ENCODE results near the gene STON1.
"Not testable (repeated sequence)": the region's sequence is repeated elsewhere in the genome, so short reads cannot be mapped to it uniquely, and the experiment has no call there.

The STON1 gene

DNA sequence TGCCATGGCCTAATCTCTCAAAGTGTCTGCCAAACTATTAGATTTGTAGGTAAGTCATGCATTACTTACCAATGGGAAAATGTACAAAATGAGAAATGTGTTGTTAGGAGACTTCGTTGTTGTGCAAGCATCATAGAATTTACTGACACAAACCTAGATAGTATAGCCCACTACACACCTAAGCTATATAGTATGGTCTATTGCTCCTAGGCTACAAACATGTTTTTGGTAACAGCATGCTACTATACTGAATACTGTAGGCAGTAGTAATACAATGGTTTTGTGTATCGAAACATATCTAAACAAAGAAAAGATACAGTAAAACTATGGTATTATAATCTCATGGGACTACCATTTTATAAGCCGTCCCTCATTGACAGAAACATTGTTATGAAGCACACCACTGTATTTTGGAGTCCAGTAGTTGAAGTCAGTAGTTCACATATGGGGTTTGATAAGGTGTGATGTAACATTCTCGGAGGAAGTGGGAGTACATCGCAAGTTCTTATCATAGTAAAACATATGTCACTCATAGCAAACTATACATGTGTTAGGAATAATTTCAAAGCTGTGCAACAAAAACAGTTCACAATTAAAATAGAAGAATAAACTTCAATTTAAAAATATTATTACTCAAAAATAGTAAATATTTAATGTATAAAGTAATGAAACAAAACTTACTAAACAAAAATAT lies 75.7 kb downstream of the STON1 start:
- no peaks in the 10 kb centered on the region for H3K79me2 ChIP-seq (ENCODE audit: low read length)
- H3K4me2 ChIP-seq (ENCODE audit: low read depth, low read length), result no peak overlapping the region
- no peak overlapping the region for H2AFZ ChIP-seq (ENCODE audit: low read length)
- no peaks in the 10 kb centered on the region for H3K36me3 ChIP-seq (replicated peaks; ENCODE audit: insufficient read depth, low read length)
- H3K9me3 ChIP-seq (replicated peaks; ENCODE audit: insufficient read depth, low read length), result no peaks in the 10 kb centered on the region
- no peak overlapping the region for H3K4me3 ChIP-seq (ENCODE audit: low read length)
- H3K4me1 ChIP-seq (ENCODE audit: low read length), result no peaks in the 10 kb centered on the region
- H4K20me1 ChIP-seq (ENCODE audit: insufficient read depth, low read length), result no peaks in the 10 kb centered on the region
- H3K27ac ChIP-seq (ENCODE audit: low read length), result no peak overlapping the region
- no peaks in the 10 kb centered on the region for H3K27me3 ChIP-seq (replicated peaks; ENCODE audit: insufficient read depth, low read length)
- no peak overlapping the region for H3K9ac ChIP-seq (ENCODE audit: low read length)
- TF ChIP-seq EZH2 (optimal IDR thresholded peaks at IDR 0.05; ENCODE audit: low read depth, low read length), result no peak
- TF ChIP-seq, protein P1, sequence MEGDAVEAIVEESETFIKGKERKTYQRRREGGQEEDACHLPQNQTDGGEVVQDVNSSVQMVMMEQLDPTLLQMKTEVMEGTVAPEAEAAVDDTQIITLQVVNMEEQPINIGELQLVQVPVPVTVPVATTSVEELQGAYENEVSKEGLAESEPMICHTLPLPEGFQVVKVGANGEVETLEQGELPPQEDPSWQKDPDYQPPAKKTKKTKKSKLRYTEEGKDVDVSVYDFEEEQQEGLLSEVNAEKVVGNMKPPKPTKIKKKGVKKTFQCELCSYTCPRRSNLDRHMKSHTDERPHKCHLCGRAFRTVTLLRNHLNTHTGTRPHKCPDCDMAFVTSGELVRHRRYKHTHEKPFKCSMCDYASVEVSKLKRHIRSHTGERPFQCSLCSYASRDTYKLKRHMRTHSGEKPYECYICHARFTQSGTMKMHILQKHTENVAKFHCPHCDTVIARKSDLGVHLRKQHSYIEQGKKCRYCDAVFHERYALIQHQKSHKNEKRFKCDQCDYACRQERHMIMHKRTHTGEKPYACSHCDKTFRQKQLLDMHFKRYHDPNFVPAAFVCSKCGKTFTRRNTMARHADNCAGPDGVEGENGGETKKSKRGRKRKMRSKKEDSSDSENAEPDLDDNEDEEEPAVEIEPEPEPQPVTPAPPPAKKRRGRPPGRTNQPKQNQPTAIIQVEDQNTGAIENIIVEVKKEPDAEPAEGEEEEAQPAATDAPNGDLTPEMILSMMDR (IDR thresholded peaks at IDR 0.05; ENCODE audit: low read length), result no peak
- no peak for TF ChIP-seq EZH2phosphoT487 (IDR thresholded peaks at IDR 0.05; ENCODE audit: low read length)
- no peak for DNase-seq
- no peaks in the 10 kb centered on the region for H3F3A ChIP-seq (ENCODE audit: insufficient read depth, low read length)
- no peaks in the 10 kb centered on the region for H3K9me2 ChIP-seq (replicated peaks; ENCODE audit: insufficient read depth, low read length)

DNA sequence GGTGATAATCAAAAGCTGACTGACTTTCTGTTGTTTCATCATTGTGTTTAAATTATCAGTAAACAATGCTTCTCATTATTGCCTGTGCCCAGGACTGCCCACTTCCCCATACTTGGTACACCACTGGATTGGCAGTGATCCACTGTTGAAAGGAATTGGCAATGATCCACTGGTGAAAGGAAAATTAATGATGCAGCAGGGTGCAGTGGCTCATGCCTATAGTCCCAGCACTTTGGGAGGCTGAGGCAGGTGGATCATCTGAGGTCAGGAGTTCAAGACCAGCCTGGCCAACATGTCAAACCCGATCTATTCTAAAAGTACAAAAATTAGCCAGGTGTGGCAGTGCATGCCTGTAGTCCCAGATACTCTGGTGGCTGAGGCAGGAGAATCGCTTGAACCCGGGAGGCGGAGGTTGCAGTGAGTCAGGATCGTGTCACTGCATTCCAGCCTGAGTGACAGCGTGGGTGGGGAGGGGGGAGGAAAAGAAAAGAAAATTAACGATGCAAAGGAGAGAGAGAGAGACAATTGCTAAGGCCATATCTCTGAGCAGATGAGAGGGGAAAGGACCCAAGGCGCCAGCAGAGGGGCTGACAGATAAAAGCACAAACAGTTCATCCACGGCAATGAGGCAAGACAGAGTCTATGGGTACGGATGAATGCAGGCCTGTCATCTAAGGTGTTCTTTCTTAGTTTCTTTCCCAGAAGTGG lies 77.5 kb downstream of the STON1 start:
- no peaks in the 10 kb centered on the region for H3K36me3 ChIP-seq (replicated peaks; ENCODE audit: insufficient read depth, low read length)
- H3K4me3 ChIP-seq (ENCODE audit: low read length), result no peak overlapping the region
- H3K27me3 ChIP-seq (replicated peaks; ENCODE audit: insufficient read depth, low read length), result no peaks in the 10 kb centered on the region
- H3F3A ChIP-seq (ENCODE audit: insufficient read depth, low read length), result no peaks in the 10 kb centered on the region
- no peak overlapping the region for H2AFZ ChIP-seq (ENCODE audit: low read length)
- no peak overlapping the region for H3K4me2 ChIP-seq (ENCODE audit: low read depth, low read length)
- H3K27ac ChIP-seq (ENCODE audit: low read length), result no peak overlapping the region
- TF ChIP-seq EZH2 (optimal IDR thresholded peaks at IDR 0.05; ENCODE audit: low read depth, low read length), result no peak
- TF ChIP-seq, protein P1 (IDR thresholded peaks at IDR 0.05; ENCODE audit: low read length), result no peak
- no peak for TF ChIP-seq EZH2phosphoT487 (IDR thresholded peaks at IDR 0.05; ENCODE audit: low read length)
- H3K79me2 ChIP-seq (ENCODE audit: low read length), result no peaks in the 10 kb centered on the region
- no peaks in the 10 kb centered on the region for H3K9me2 ChIP-seq (replicated peaks; ENCODE audit: insufficient read depth, low read length)
- no peaks in the 10 kb centered on the region for H3K9me3 ChIP-seq (replicated peaks; ENCODE audit: insufficient read depth, low read length)
- no peak for DNase-seq
- no peaks in the 10 kb centered on the region for H4K20me1 ChIP-seq (ENCODE audit: insufficient read depth, low read length)
- no peak overlapping the region for H3K9ac ChIP-seq (ENCODE audit: low read length)
- no peaks in the 10 kb centered on the region for H3K4me1 ChIP-seq (ENCODE audit: low read length)

DNA sequence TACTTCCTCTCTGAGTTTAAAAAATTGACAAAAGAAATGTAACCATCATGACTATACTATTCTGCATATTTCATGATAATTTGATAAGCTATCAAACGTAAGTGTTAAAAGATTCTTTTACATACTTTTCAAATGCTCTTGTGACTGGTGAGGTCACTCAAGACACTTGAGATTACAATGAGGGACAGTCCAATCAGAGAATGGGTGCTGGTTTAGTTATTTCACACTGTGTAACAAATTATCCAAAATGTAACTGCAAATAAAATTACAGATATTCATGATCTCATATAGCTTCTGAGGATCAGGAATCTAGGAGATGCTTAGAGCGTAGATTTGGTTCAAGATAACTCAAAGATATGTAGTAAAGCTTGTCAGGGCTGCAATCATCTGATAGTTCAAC lies 83.3 kb downstream of the STON1 start:
- no peaks in the 10 kb centered on the region for H3K4me1 ChIP-seq (ENCODE audit: low read length)
- no peaks in the 10 kb centered on the region for H3K9me2 ChIP-seq (replicated peaks; ENCODE audit: insufficient read depth, low read length)
- no peak for TF ChIP-seq EZH2 (optimal IDR thresholded peaks at IDR 0.05; ENCODE audit: low read depth, low read length)
- no peak for TF ChIP-seq EZH2phosphoT487 (IDR thresholded peaks at IDR 0.05; ENCODE audit: low read length)
- TF ChIP-seq, protein P1 (IDR thresholded peaks at IDR 0.05; ENCODE audit: low read length), result no peak
- H3K9ac ChIP-seq (ENCODE audit: low read length), result no peak overlapping the region
- no peaks in the 10 kb centered on the region for H3K9me3 ChIP-seq (replicated peaks; ENCODE audit: insufficient read depth, low read length)
- no peak overlapping the region for H2AFZ ChIP-seq (ENCODE audit: low read length)
- H3F3A ChIP-seq (ENCODE audit: insufficient read depth, low read length), result no peaks in the 10 kb centered on the region
- H3K4me3 ChIP-seq (ENCODE audit: low read length), result no peak overlapping the region
- H3K27ac ChIP-seq (ENCODE audit: low read length), result no peak overlapping the region
- no peak for DNase-seq
- no peaks in the 10 kb centered on the region for H3K27me3 ChIP-seq (replicated peaks; ENCODE audit: insufficient read depth, low read length)
- no peaks in the 10 kb centered on the region for H3K79me2 ChIP-seq (ENCODE audit: low read length)
- H3K36me3 ChIP-seq (replicated peaks; ENCODE audit: insufficient read depth, low read length), result no peaks in the 10 kb centered on the region
- H4K20me1 ChIP-seq (ENCODE audit: insufficient read depth, low read length), result no peaks in the 10 kb centered on the region
- no peak overlapping the region for H3K4me2 ChIP-seq (ENCODE audit: low read depth, low read length)

GRCh38 chr2:48614581-48614980 lies 84.6 kb downstream of the STON1 start:
- H3K9ac ChIP-seq (ENCODE audit: low read length); H4K20me1 ChIP-seq (ENCODE audit: insufficient read depth, low read length); H3K9me2 ChIP-seq (replicated peaks; ENCODE audit: insufficient read depth, low read length); H3K79me2 ChIP-seq (ENCODE audit: low read length); H3K36me3 ChIP-seq (replicated peaks; ENCODE audit: insufficient read depth, low read length); DNase-seq; H3K27ac ChIP-seq (ENCODE audit: low read length); H3K4me1 ChIP-seq (ENCODE audit: low read length); H3K27me3 ChIP-seq (replicated peaks; ENCODE audit: insufficient read depth, low read length); H3K4me2 ChIP-seq (ENCODE audit: low read depth, low read length); H3F3A ChIP-seq (ENCODE audit: insufficient read depth, low read length); H3K4me3 ChIP-seq (ENCODE audit: low read length); H3K9me3 ChIP-seq (replicated peaks; ENCODE audit: insufficient read depth, low read length); H2AFZ ChIP-seq (ENCODE audit: low read length): not testable (repeated sequence)

All from MM.1S (cell line).